GM12878 (cell line): ENCODE results near the gene TMC4. TPM values are rescaled to one million over a fixed set of nuclear protein-coding genes. Genes with fewer than 3 reads are reported as not detected.

Experiments
- ATAC-seq: fragments of 200-7000 bp; cut with Tn5 transposase; 3 replicates; pipeline ENCODE4 v1.9.1; 2020; ENCODE audit warnings: mild to moderate bottlenecking, moderate library complexity
- BruUV-seq: library from RNA; stranded (reverse); fragments of 400-500 nt; replicated peaks from 2 replicates; lab custom pipeline; 2021; lab: Mats Ljungman, UMichigan
- CTCF ChIA-PET: fragments of 300-600 bp; sonication (Branson Sonifier 250); formaldehyde crosslinking; extraction: SDS; loops from one replicate; lab custom pipeline; 2021; ENCODE audit warnings: inconsistent platforms; lab: Yijun Ruan, JAX
- POLR2A ChIA-PET: fragments of 350-600 bp; formaldehyde crosslinking; extraction: SDS; loops from one replicate; lab custom pipeline; 2021; ENCODE audit warnings: inconsistent platforms; lab: Charles Lee
- RAD21 ChIA-PET: fragments of 300-600 bp; sonication (Branson Sonifier 250); formaldehyde crosslinking; loops from one replicate; lab custom pipeline; 2023; ENCODE audit warnings: antibody characterized with exemption; ENCODE audit not compliant: unreplicated experiment; lab: Charles Lee
- SMC1A ChIA-PET: fragments of 300-600 bp; sonication (Branson Sonifier 250); formaldehyde crosslinking; loops from one replicate; lab custom pipeline; 2023; ENCODE audit not compliant: unreplicated experiment, uncharacterized antibody; lab: Charles Lee
- DNase-seq: peaks from one replicate; pipeline ENCODE4 v3.0.0-alpha.2; 2011; ENCODE audit warnings: low read depth, low spot score
- FAIRE-seq: peaks from 3 replicates; lab custom pipeline; 2011; peaks lifted over from hg19 to GRCh38; lab: Jason Lieb, UNC
- H2AFZ ChIP-seq: 2 replicates; pipeline ENCODE4 v1.6.0; 2011; ENCODE audit warnings: low read depth, low read length, control low read depth; ENCODE audit not compliant: control insufficient read depth
- H3K27ac ChIP-seq: 2 replicates; pipeline ENCODE4 v1.5.1; 2011; ENCODE audit warnings: control low read depth; ENCODE audit not compliant: control insufficient read depth, insufficient read depth
- H3K27me3 ChIP-seq, 2 experiments: replicated peaks in 1 of 2; 2 replicates each; pipeline versions ENCODE4 v1.6.0 to v1.6.1; 2011; ENCODE audit warnings: low read length in 1 of 2; ENCODE audit not compliant: control insufficient read depth in 2 of 2, insufficient read depth in 2 of 2
- H3K36me3 ChIP-seq, 2 experiments: 2 replicates each; pipeline ENCODE4 v1.5.1; 2011; ENCODE audit warnings: low read length in 1 of 2; ENCODE audit not compliant: control insufficient read depth in 2 of 2, insufficient read depth in 2 of 2
- H3K4me1 ChIP-seq: 2 replicates; pipeline ENCODE4 v1.6.1; 2011; ENCODE audit warnings: mild to moderate bottlenecking, low read length, moderate library complexity, mixed read lengths; ENCODE audit not compliant: control insufficient read depth, insufficient read depth
- H3K4me2 ChIP-seq: 2 replicates; pipeline ENCODE4 v1.6.0; 2011; ENCODE audit warnings: control low read depth; ENCODE audit not compliant: control insufficient read depth, insufficient read depth
- H3K4me3 ChIP-seq: fragments of 200-600 bp; sonication (generic); 2 replicates; pipeline ENCODE4 v1.5.1; 2016
- H3K79me2 ChIP-seq: 2 replicates; pipeline ENCODE4 v1.6.0; 2011; ENCODE audit warnings: low read length; ENCODE audit not compliant: control insufficient read depth, insufficient read depth
- H3K9ac ChIP-seq: 2 replicates; pipeline ENCODE4 v1.8.0; 2011; ENCODE audit warnings: low read length, control low read depth, mixed read lengths; ENCODE audit not compliant: control insufficient read depth, insufficient read depth
- H3K9me3 ChIP-seq: replicated peaks from 3 replicates; pipeline ENCODE4 v1.5.1; 2011; ENCODE audit warnings: mild to moderate bottlenecking, low read length; ENCODE audit not compliant: control insufficient read depth, insufficient read depth
- H4K20me1 ChIP-seq: 2 replicates; pipeline ENCODE4 v1.6.0; 2011; ENCODE audit not compliant: control insufficient read depth, insufficient read depth
- CTCF ChIP-seq, 3 experiments: IDR thresholded peaks in 2 of 3; conservative IDR thresholded peaks in 1 of 3; 2 replicates each; pipeline ENCODE4 v1.5.1; 2011; ENCODE audit warnings: low read depth in 3 of 3, low read length in 3 of 3, mild to moderate bottlenecking in 3 of 3, control low read depth in 2 of 3, moderate library complexity in 2 of 3, inconsistent platforms in 1 of 3, mixed read lengths in 1 of 3; ENCODE audit not compliant: control insufficient read depth in 2 of 3, insufficient read depth in 1 of 3; ENCODE audit errors: extremely low read depth in 1 of 3
- NFYA ChIP-seq: IDR thresholded peaks from 2 replicates; pipeline ENCODE4 v1.6.1; 2011; ENCODE audit warnings: low read depth, mild to moderate bottlenecking, low read length, improper control_type of control experiment, borderline replicate concordance
- RAD21 ChIP-seq: IDR thresholded peaks from 2 replicates; pipeline ENCODE4 v1.6.1; 2011; ENCODE audit warnings: mild to moderate bottlenecking, low read depth, low read length, moderate library complexity; ENCODE audit not compliant: insufficient read depth
- WGBS: methylation state at CpG from one replicate; pipeline ENCODE4 v1.1.6; 2016; ENCODE audit warnings: low lambda C conversion rate; ENCODE audit not compliant: insufficient replicate concordance, insufficient coverage; ENCODE audit errors: missing lambda C conversion rate; 5-methylcytosine and 5-hydroxymethylcytosine counted together
- in situ Hi-C: fragments of 300-500 bp; cut with MboI; formaldehyde crosslinking; loops from 9 replicates; pipeline ENCODE4 v1.14.3; 2018; ENCODE audit warnings: mixed read lengths
- intact Hi-C: fragments of 100-400 bp; cut with micrococcal nuclease; formaldehyde crosslinking; loops from one replicate; pipeline ENCODE4 v1.14.2; 2022; ENCODE audit not compliant: unreplicated experiment
- polyA plus RNA-seq, 11 experiments: library from polyadenylated mRNA; depleted of rRNA in 4 of 11; unstranded in 6 of 11; stranded (reverse) in 5 of 11; fragments of >200 nt; fragmentation: Nextera tagmentation in 4 of 11; fragmentation: Illumina TruSeq in 1 of 11; extraction: Ambion mirVana in 4 of 11; extraction: Trizol in 1 of 11; gene quantifications; 1 replicate in 1 of 11; 2 replicates in 10 of 11; pipeline versions ENCODE4 v1.2.1 to v1.2.3, GENCODE V29; 2011 to 2016; ENCODE audit warnings: inconsistent platforms in 2 of 11, missing spikeins in 2 of 11, low read depth in 1 of 11
- total RNA-seq, 4 experiments: library from RNA; depleted of rRNA in 3 of 4; stranded (reverse); fragments of >200 nt in 3 of 4; fragmentation: Illumina TruSeq in 1 of 4; extraction: Trizol in 1 of 4; gene quantifications; 2 replicates each; pipeline versions ENCODE4 v1.2.1 to v1.2.3, GENCODE V29; 2013 to 2021

The TMC4 gene
- total and polyA plus RNA-seq, 10 of the 15 experiments (the other 5 are each of a cell fraction or from before 2014, with no cell fraction given) = 0.33 to 0.83 (median 0.74) TPM; not detected in 7

- POLR2A ChIA-PET = no interaction called here
- DNase-seq (no peak), ATAC-seq (peak; percentile 71), FAIRE-seq (no peak)
- RAD21 ChIA-PET = no interaction called here
- no TSS peak for BruUV-seq
- WGBS = 72% methylated on average over 10 of the region's 10 CpGs
- H2AFZ ChIP-seq = no peak overlapping the region
- TF ChIP-seq NFYA (no peak), RAD21 (peak; percentile 24), CTCF (IDR thresholded peaks at IDR 0.05 in 2 of 3, conservative IDR thresholded peaks at IDR 0.05 in 1 of 3; ENCODE audit: control insufficient read depth in 2 of 3, extremely low read depth in 1 of 3, insufficient read depth in 1 of 3, low read depth in 3 of 3, low read length in 3 of 3) (peak in 2 of 3 experiments; percentile 17 to 23; a peak in 1 of 6 replicates)
- no peaks in the 10 kb centered on the region for H3K4me1 ChIP-seq
- H3K9ac ChIP-seq = no peak overlapping the region
- H3K4me2 ChIP-seq = no peak overlapping the region
- CTCF ChIA-PET = interaction anchor here (0.7 to 1.4 kb wide), 4 partner anchors 9 to 210 kb away, joined by 3 read pairs; partner anchors contain the start of gene MBOAT7
- intact Hi-C loops = no loop called here
- H3K27me3 ChIP-seq = no peaks in the 10 kb centered on the region
- H3K36me3 ChIP-seq = peaks cover 0 to 3% of the 10 kb centered on the region in 2 experiments; a peak in 1 of 4 replicates
- in situ Hi-C loops = no loop called here
- H3K9me3 ChIP-seq = no peaks in the 10 kb centered on the region
- SMC1A ChIA-PET = no interaction called here
- no peaks in the 10 kb centered on the region for H3K79me2 ChIP-seq
- H4K20me1 ChIP-seq = no peaks in the 10 kb centered on the region
- H3K27ac ChIP-seq = no peak overlapping the region
- H3K4me3 ChIP-seq = no peak overlapping the region
These were observed 7.0 kb upstream of the TMC4 start for GRCh38 chr19:54179921-54180461.
